GM21576 (cell line): ENCODE results near the gene GFOD2.

ENCODE experiments used
- ATAC-seq: cut with Tn5 transposase; IDR thresholded peaks from one replicate; pipeline ENCODE4 v1.9.1; 2021; ENCODE audit warnings: mild to moderate bottlenecking, moderate library complexity; ENCODE audit not compliant: unreplicated experiment

GFOD2 gene

GRCh38 chr16:67647681-67648080 is 71.4 kb downstream of the GFOD2 start:
- no peak for ATAC-seq

- ATAC-seq, result no peak
Measured at GRCh38 chr16:67647111-67647651, 71.9 kb downstream of the GFOD2 start.

- no peak for ATAC-seq
Measured at GRCh38 chr16:67645397-67646121, 73.6 kb downstream of the GFOD2 start.

GRCh38 chr16:67644038-67644437 is 75.1 kb downstream of the GFOD2 start:
- ATAC-seq, result no peak

- ATAC-seq, result no peak
Measured at GRCh38 chr16:67641779-67642708, 77.1 kb downstream of the GFOD2 start.

- ATAC-seq, result no peak
Measured at GRCh38 chr16:67637625-67638024, 81.5 kb downstream of the GFOD2 start.

- no peak for ATAC-seq
Measured at GRCh38 chr16:67636713-67637112, 82.4 kb downstream of the GFOD2 start.

GRCh38 chr16:67632415-67633172 is 86.5 kb downstream of the GFOD2 start:
- no peak for ATAC-seq

- no peak for ATAC-seq
Measured at GRCh38 chr16:67628216-67628615, 90.9 kb downstream of the GFOD2 start.
